GM19099 (cell line): ENCODE results near the gene PRTG.

Source experiments
- POLR2A ChIP-seq: IDR thresholded peaks from 3 replicates; pipeline ENCODE4 v1.6.1; 2011; ENCODE audit warnings: low read depth; ENCODE audit not compliant: insufficient read length; ENCODE audit errors: extremely low read depth

The PRTG gene

GRCh38 chr15:55764398-55764797 is 21.4 kb upstream of the PRTG start:
- no peak for TF ChIP-seq POLR2A

DNA sequence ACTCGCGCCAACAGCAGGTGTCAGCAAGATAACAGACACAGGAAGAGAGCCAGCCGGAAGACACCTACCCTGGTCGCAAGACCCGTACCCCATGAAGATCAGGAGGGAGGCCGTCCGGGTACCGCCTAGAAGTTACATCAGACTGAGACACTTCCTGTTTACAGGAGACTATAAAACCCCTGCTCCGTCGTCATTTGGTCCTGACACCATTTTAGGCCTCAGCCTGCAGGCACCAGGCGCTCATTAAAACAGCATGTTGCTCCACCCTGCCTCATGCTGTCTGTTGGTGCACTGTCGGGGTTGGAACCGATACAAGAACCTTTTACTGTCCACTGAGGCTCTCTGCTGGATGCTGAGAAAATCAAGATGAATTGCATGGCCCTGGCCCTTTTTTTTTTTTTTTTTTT is 15.6 kb upstream of the PRTG start:
- TF ChIP-seq POLR2A: no peak

DNA sequence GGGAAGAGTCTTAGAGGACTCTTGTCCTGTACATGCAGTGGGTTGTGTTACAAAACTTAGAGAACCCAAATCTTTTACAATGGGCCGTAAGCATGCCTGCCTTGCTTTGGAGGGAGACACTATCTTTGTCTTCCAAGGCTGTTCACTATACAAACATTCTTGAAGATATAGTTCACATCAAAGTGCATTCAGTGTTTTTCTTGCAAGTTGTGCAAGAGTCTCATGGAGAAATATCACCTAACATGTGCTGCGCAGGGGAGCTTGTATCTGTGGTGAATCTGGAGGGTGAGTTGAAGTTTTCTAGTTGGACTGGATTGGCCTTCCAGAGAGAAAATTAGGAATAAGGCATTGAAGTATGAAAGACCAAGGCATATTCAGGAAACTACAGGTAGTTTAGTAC is 7.8 kb upstream of the PRTG start:
- no peak for TF ChIP-seq POLR2A

GRCh38 chr15:55743729-55744655 is 1.0 kb upstream of the PRTG start:
- TF ChIP-seq POLR2A: no peak

- no peak for TF ChIP-seq POLR2A
Observed at GRCh38 chr15:55742498-55742926, 440 bp downstream of the PRTG start.

GRCh38 chr15:55741833-55742497 is 987 bp downstream of the PRTG start:
- TF ChIP-seq POLR2A: no peak

GRCh38 chr15:55740981-55741832 is 1.7 kb downstream of the PRTG start:
- no peak for TF ChIP-seq POLR2A

- TF ChIP-seq POLR2A: no peak
Observed at GRCh38 chr15:55740359-55740878, 2.5 kb downstream of the PRTG start.

DNA sequence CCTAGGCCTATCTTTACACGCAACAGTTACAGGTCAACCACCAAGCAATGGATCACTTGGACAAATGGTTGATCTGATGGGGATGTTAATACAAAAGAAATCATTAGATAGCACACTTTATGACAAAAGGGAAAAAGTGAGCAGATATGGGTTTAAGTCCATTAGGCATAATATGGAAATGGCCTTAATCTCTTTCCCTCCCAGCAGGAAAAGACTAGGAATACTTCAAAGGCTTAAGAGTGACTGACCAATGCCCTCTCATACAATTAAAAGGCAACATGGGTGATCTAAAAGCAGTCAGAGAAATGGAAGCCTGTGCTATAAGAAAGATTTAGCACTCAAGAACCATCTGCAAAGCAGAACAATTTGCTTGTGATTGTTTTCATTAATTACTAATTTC is 3.3 kb downstream of the PRTG start:
- TF ChIP-seq POLR2A: no peak

DNA sequence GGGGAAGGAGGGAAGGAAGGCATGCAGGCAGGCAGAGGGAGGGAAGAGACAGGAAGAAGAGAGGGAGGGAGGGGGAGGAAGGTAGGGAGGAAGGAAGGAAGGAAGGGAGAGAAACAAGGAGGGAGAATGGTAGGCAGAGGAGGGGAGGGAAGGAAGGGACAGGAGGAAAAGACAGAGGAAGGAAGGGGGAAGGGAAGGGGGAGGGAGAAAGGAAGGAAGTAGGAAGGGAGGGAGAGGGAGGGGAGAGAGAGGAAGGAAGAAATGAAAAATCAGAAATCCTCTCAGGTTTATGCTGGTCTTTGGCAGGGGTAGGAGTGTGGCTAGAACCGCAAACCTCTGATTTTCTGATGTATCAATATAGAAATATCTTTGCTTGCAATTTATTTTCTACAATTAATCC is 4.2 kb downstream of the PRTG start:
- no peak for TF ChIP-seq POLR2A

- TF ChIP-seq POLR2A: no peak
Observed at GRCh38 chr15:55737373-55737772, 5.6 kb downstream of the PRTG start.

GRCh38 chr15:55736756-55737155 is 6.2 kb downstream of the PRTG start:
- no peak for TF ChIP-seq POLR2A

- TF ChIP-seq POLR2A: no peak
Observed at GRCh38 chr15:55734641-55735040, 8.3 kb downstream of the PRTG start.

GRCh38 chr15:55721554-55722185 is 21.3 kb downstream of the PRTG start:
- no peak for TF ChIP-seq POLR2A
